ENCODE results near the gene SNX32. TPM values are rescaled to one million over a fixed set of nuclear protein-coding genes. Genes with fewer than 3 reads are reported as not detected.
A peak's percentile ranks its signal among the peaks of the same experiment; 100 is the strongest.

The SNX32 gene
- total and polyA plus RNA-seq, 2 of the 13 experiments (the other 11 are each of a cell fraction or from before 2014, with no cell fraction given), result 0.09 to 0.34 TPM

DNA sequence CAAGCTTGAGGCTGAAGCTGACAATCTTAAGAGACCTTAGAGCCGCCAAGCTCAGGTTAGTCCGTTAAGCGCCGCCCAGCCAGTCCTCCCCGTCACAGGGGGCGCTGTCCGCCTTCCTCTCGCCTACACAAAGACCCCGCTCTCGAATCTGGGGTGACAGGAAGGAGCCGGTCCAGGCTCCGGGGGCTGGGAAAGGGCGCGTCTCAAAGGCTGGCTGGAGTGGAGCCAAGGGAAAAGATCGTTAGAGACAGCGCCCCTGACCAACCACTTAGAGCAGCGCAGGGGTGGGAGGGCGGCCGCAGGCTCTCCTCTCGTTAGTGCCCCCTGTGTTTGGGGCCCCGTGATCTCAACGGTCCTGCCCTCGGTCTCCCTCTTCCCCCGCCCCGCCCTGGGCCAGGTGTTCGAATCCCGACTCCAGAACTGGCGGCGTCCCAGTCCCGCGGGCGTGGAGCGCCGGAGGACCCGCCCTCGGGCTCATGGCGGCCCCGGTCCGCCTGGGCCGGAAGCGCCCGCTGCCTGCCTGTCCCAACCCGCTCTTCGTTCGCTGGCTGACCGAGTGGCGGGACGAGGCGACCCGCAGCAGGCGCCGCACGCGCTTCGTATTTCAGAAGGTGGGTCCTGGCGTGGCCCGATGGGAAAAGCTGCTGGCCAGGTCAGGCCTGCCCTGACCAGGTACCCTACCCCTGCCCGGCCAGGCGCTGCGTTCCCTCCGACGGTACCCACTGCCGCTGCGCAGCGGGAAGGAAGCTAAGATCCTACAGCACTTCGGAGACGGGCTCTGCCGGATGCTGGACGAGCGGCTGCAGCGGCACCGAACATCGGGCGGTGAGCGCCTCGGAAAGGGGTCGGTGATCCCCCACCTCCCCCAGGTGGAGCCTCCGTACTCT is 26.8 kb downstream of the SNX32 start, which contains the start of gene MUS81 (continued):
- TF ChIP-seq ZNF44 (CRISPR knock-in tag; IDR thresholded peaks at IDR 0.05), result 0 out of 2 replicates have a peak, but pooled peaks have one; percentile 61
- peak; percentile 85; the same call in 1 of the 2 replicates for TF ChIP-seq KDM5B (CRISPR knock-in tag; IDR thresholded peaks at IDR 0.05; ENCODE audit: borderline replicate concordance)
- TF ChIP-seq, protein P1, sequence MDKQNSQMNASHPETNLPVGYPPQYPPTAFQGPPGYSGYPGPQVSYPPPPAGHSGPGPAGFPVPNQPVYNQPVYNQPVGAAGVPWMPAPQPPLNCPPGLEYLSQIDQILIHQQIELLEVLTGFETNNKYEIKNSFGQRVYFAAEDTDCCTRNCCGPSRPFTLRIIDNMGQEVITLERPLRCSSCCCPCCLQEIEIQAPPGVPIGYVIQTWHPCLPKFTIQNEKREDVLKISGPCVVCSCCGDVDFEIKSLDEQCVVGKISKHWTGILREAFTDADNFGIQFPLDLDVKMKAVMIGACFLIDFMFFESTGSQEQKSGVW (CRISPR knock-in tag; IDR thresholded peaks at IDR 0.05; ENCODE audit: borderline replicate concordance), result no peak
- peak; percentile 79 for TF ChIP-seq CREM (IDR thresholded peaks at IDR 0.05)
- no peak for TF ChIP-seq CREM (CRISPR knock-in tag; IDR thresholded peaks at IDR 0.05)
- TF ChIP-seq TEAD2 (CRISPR knock-in tag; IDR thresholded peaks at IDR 0.05), result no peak
- TF ChIP-seq, protein P2, sequence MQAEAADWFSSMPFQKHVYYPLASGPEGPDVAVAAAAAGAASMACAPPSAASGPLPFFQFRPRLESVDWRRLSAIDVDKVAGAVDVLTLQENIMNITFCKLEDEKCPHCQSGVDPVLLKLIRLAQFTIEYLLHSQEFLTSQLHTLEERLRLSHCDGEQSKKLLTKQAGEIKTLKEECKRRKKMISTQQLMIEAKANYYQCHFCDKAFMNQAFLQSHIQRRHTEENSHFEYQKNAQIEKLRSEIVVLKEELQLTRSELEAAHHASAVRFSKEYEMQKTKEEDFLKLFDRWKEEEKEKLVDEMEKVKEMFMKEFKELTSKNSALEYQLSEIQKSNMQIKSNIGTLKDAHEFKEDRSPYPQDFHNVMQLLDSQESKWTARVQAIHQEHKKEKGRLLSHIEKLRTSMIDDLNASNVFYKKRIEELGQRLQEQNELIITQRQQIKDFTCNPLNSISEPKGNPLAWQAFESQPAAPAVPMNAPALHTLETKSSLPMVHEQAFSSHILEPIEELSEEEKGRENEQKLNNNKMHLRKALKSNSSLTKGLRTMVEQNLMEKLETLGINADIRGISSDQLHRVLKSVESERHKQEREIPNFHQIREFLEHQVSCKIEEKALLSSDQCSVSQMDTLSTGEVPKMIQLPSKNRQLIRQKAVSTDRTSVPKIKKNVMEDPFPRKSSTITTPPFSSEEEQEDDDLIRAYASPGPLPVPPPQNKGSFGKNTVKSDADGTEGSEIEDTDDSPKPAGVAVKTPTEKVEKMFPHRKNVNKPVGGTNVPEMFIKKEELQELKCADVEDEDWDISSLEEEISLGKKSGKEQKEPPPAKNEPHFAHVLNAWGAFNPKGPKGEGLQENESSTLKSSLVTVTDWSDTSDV (CRISPR knock-in tag; IDR thresholded peaks at IDR 0.05), result no peak
- TF ChIP-seq, protein P3, sequence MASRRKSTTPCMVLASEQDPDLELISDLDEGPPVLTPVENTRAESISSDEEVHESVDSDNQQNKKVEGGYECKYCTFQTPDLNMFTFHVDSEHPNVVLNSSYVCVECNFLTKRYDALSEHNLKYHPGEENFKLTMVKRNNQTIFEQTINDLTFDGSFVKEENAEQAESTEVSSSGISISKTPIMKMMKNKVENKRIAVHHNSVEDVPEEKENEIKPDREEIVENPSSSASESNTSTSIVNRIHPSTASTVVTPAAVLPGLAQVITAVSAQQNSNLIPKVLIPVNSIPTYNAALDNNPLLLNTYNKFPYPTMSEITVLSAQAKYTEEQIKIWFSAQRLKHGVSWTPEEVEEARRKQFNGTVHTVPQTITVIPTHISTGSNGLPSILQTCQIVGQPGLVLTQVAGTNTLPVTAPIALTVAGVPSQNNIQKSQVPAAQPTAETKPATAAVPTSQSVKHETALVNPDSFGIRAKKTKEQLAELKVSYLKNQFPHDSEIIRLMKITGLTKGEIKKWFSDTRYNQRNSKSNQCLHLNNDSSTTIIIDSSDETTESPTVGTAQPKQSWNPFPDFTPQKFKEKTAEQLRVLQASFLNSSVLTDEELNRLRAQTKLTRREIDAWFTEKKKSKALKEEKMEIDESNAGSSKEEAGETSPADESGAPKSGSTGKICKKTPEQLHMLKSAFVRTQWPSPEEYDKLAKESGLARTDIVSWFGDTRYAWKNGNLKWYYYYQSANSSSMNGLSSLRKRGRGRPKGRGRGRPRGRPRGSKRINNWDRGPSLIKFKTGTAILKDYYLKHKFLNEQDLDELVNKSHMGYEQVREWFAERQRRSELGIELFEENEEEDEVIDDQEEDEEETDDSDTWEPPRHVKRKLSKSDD (CRISPR knock-in tag; IDR thresholded peaks at IDR 0.05; ENCODE audit: low read depth), result no peak
- TF ChIP-seq KLF16 (CRISPR knock-in tag; IDR thresholded peaks at IDR 0.05), result peak in 1 of 2 experiments; percentile 48; a peak in 1 of 4 replicates
- TF ChIP-seq KLF11 (CRISPR knock-in tag; IDR thresholded peaks at IDR 0.05), result no peak
- no peak for TF ChIP-seq ZNF7 (CRISPR knock-in tag; IDR thresholded peaks at IDR 0.05)
- peak; percentile 14; the same call in 1 of the 2 replicates for TF ChIP-seq REPIN1 (CRISPR knock-in tag; IDR thresholded peaks at IDR 0.05; ENCODE audit: borderline replicate concordance, low read depth)
- 0 out of 2 replicates have a peak, but pooled peaks have one; percentile 59 for TF ChIP-seq MAF1 (CRISPR knock-in tag; IDR thresholded peaks at IDR 0.05; ENCODE audit: borderline replicate concordance)
- TF ChIP-seq ZNF432 (CRISPR knock-in tag; IDR thresholded peaks at IDR 0.05; ENCODE audit: borderline replicate concordance), result no peak
- 0 out of 2 replicates have a peak, but pooled peaks have one; percentile 65 for TF ChIP-seq ZSCAN12 (CRISPR knock-in tag; IDR thresholded peaks at IDR 0.05)
- TF ChIP-seq, protein P4, sequence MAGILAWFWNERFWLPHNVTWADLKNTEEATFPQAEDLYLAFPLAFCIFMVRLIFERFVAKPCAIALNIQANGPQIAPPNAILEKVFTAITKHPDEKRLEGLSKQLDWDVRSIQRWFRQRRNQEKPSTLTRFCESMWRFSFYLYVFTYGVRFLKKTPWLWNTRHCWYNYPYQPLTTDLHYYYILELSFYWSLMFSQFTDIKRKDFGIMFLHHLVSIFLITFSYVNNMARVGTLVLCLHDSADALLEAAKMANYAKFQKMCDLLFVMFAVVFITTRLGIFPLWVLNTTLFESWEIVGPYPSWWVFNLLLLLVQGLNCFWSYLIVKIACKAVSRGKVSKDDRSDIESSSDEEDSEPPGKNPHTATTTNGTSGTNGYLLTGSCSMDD (CRISPR knock-in tag; IDR thresholded peaks at IDR 0.05), result no peak
- TF ChIP-seq ZIK1 (CRISPR knock-in tag; IDR thresholded peaks at IDR 0.05; ENCODE audit: borderline replicate concordance, low read depth), result no peak
- TF ChIP-seq, protein P5, sequence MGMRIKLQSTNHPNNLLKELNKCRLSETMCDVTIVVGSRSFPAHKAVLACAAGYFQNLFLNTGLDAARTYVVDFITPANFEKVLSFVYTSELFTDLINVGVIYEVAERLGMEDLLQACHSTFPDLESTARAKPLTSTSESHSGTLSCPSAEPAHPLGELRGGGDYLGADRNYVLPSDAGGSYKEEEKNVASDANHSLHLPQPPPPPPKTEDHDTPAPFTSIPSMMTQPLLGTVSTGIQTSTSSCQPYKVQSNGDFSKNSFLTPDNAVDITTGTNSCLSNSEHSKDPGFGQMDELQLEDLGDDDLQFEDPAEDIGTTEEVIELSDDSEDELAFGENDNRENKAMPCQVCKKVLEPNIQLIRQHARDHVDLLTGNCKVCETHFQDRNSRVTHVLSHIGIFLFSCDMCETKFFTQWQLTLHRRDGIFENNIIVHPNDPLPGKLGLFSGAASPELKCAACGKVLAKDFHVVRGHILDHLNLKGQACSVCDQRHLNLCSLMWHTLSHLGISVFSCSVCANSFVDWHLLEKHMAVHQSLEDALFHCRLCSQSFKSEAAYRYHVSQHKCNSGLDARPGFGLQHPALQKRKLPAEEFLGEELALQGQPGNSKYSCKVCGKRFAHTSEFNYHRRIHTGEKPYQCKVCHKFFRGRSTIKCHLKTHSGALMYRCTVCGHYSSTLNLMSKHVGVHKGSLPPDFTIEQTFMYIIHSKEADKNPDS (CRISPR knock-in tag; IDR thresholded peaks at IDR 0.05), result no peak
